GM23338 (cell line): Measurements from ENCODE around the gene MAP7D1. TPM values are rescaled to one million over a fixed set of nuclear protein-coding genes. Genes with fewer than 3 reads are reported as not detected.

Experiments used
- ATAC-seq: fragments of 200-7000 bp; cut with Tn5 transposase; 3 replicates; pipeline ENCODE4 v1.9.1; 2020
- DNase-seq: peaks from one replicate; pipeline ENCODE4 v3.0.0-alpha.2; 2015; ENCODE audit warnings: low spot score
- H2AFZ ChIP-seq: fragments of 200-600 bp; sonication (generic); 2 replicates; pipeline ENCODE4 v1.8.0; 2016; ENCODE audit warnings: antibody characterized with exemption, mild to moderate bottlenecking, moderate library complexity
- H3F3A ChIP-seq: fragments of 200-600 bp; sonication (generic); replicated peaks from 2 replicates; pipeline ENCODE4 v1.8.0; 2017; ENCODE audit warnings: antibody characterized with exemption, mixed run types, low read depth
- H3K27ac ChIP-seq: fragments of 200-600 bp; sonication (generic); 2 replicates; pipeline ENCODE4 v1.6.1; 2016; ENCODE audit warnings: low read depth
- H3K27me3 ChIP-seq: fragments of 200-600 bp; sonication (generic); 2 replicates; pipeline ENCODE4 v1.8.0; 2016; ENCODE audit warnings: mild to moderate bottlenecking, mixed run types, moderate library complexity; ENCODE audit not compliant: insufficient read depth
- H3K36me3 ChIP-seq: fragments of 200-600 bp; sonication (generic); 2 replicates; pipeline ENCODE4 v1.8.0; 2016; ENCODE audit warnings: mild to moderate bottlenecking; ENCODE audit not compliant: insufficient read depth
- H3K4me1 ChIP-seq: fragments of 200-600 bp; sonication (generic); 2 replicates; pipeline ENCODE4 v1.8.0; 2016; ENCODE audit warnings: mild to moderate bottlenecking, moderate library complexity; ENCODE audit not compliant: insufficient read depth
- H3K4me2 ChIP-seq: fragments of 200-600 bp; sonication (generic); 2 replicates; pipeline ENCODE4 v1.7.1; 2017; ENCODE audit warnings: mixed run types
- H3K4me3 ChIP-seq: fragments of 200-600 bp; sonication (generic); 2 replicates; pipeline ENCODE4 v1.6.1; 2016; ENCODE audit warnings: mixed run types
- H3K79me2 ChIP-seq: fragments of 200-600 bp; sonication (generic); replicated peaks from 2 replicates; pipeline ENCODE4 v1.8.0; 2017; ENCODE audit warnings: mild to moderate bottlenecking; ENCODE audit not compliant: insufficient read depth
- H3K9me2 ChIP-seq: fragments of 200-600 bp; sonication (generic); 2 replicates; pipeline ENCODE4 v1.8.0; 2017; ENCODE audit not compliant: insufficient read depth
- H4K20me1 ChIP-seq: fragments of 200-600 bp; sonication (generic); replicated peaks from 2 replicates; pipeline ENCODE4 v1.8.0; 2017; ENCODE audit warnings: mild to moderate bottlenecking; ENCODE audit not compliant: insufficient read depth
- H3K27ac Mint-ChIP-seq: 2 replicates; pipeline ENCODE4 v1.8.0; 2020; ENCODE audit warnings: inconsistent platforms, mild to moderate bottlenecking, moderate library complexity, mixed read lengths
- H3K27me3 Mint-ChIP-seq: 3 replicates; pipeline ENCODE4 v1.8.0; 2022; ENCODE audit warnings: low read depth, mild to moderate bottlenecking, moderate library complexity, mixed read lengths, inconsistent platforms; ENCODE audit not compliant: insufficient read depth, poor library complexity
- H3K36me3 Mint-ChIP-seq: 3 replicates; pipeline ENCODE4 v1.8.0; 2021; ENCODE audit warnings: low read depth, mild to moderate bottlenecking, inconsistent platforms, moderate library complexity, mixed read lengths
- H3K4me1 Mint-ChIP-seq: 3 replicates; pipeline ENCODE4 v1.8.0; 2020; ENCODE audit warnings: mild to moderate bottlenecking, inconsistent platforms, mixed read lengths
- H3K4me3 Mint-ChIP-seq: 3 replicates; pipeline ENCODE4 v1.8.0; 2021; ENCODE audit warnings: moderate library complexity, mild to moderate bottlenecking, inconsistent platforms, mixed read lengths
- H3K9me3 Mint-ChIP-seq: 3 replicates; pipeline ENCODE4 v1.8.0; 2020; ENCODE audit warnings: moderate library complexity, mild to moderate bottlenecking, inconsistent platforms, mixed read lengths
- ETS1 ChIP-seq: IDR thresholded peaks from 2 replicates; pipeline ENCODE4 v1.6.1; 2016; ENCODE audit warnings: antibody characterized with exemption
- EZH2 ChIP-seq: fragments of 200-600 bp; sonication (generic); IDR thresholded peaks from one replicate; pipeline ENCODE4 v1.8.0; 2017; ENCODE audit warnings: antibody characterized with exemption, mild to moderate bottlenecking, low read depth; ENCODE audit not compliant: unreplicated experiment
- EZH2phosphoT487 ChIP-seq: fragments of 200-600 bp; sonication (generic); IDR thresholded peaks from one replicate; pipeline ENCODE4 v1.8.1; 2018; ENCODE audit warnings: antibody characterized with exemption; ENCODE audit not compliant: unreplicated experiment
- NANOG ChIP-seq: IDR thresholded peaks from 2 replicates; pipeline ENCODE4 v1.6.1; 2016; ENCODE audit warnings: antibody characterized with exemption, borderline replicate concordance
- ZNF462 ChIP-seq: fragments of 250-450 bp; sonication (Bioruptor Pico); IDR thresholded peaks from 2 replicates; pipeline ENCODE4 v1.5.0; 2020; ENCODE audit warnings: mild to moderate bottlenecking, moderate library complexity
- polyA plus RNA-seq: library from polyadenylated mRNA; unstranded; fragments of >200 nt; fragmentation: Nextera tagmentation; extraction: Ambion mirVana; gene quantifications from 2 replicates; pipeline ENCODE4 v1.2.1, GENCODE V29; 2016
- total RNA-seq: library from RNA; depleted of rRNA; stranded (reverse); fragments of >200 nt; shearing (Covaris generic); gene quantifications from 2 replicates; pipeline ENCODE4 v1.2.3, GENCODE V29; 2014

MAP7D1 gene
- total and polyA plus RNA-seq, 2 experiments from 2014 or later, result 13.8 to 59.8 TPM

- H3K79me2 ChIP-seq, result no peaks in the 10 kb centered on the region
- no peak overlapping the region for H3K27ac ChIP-seq
These were observed 48.5 kb downstream of the MAP7D1 start for GRCh38 chr1:36204347-36204909.

More at GRCh38 chr1:36204347-36204909, 48.5 kb downstream of the MAP7D1 start:
- Histone ChIP-seq H3F3A (no peaks in the 10 kb centered on the region), H4K20me1 (no peaks in the 10 kb centered on the region), H3K36me3 (no peaks in the 10 kb centered on the region), H3K4me1 (no peaks in the 10 kb centered on the region), H3K4me2 (no peak overlapping the region), H2AFZ (no peak overlapping the region), H3K4me3 (no peak overlapping the region), H3K27me3 (no peaks in the 10 kb centered on the region), H3K9me2 (no peaks in the 10 kb centered on the region)
- H3K27ac Mint-ChIP-seq, result no peak overlapping the region
- no peak overlapping the region for H3K4me3 Mint-ChIP-seq
- peaks cover 2% of the 10 kb centered on the region for H3K27me3 Mint-ChIP-seq
- H3K4me1 Mint-ChIP-seq, result peaks cover 13% of the 10 kb centered on the region
- no peaks in the 10 kb centered on the region for H3K36me3 Mint-ChIP-seq
- H3K9me3 Mint-ChIP-seq, result no peaks in the 10 kb centered on the region
- ATAC-seq, result no peak
- TF ChIP-seq NANOG (no peak), ZNF462 (CRISPR knock-in tag) (no peak), EZH2phosphoT487 (no peak), EZH2 (no peak), ETS1 (no peak)
- no peak for DNase-seq
